HG03095 (cell line): ENCODE data around the gene GPRIN2.
"Not testable (repeated sequence)": the region's sequence is repeated elsewhere in the genome, so short reads cannot be mapped to it uniquely, and the experiment has no call there.

Source experiments
- ATAC-seq: cut with Tn5 transposase; IDR thresholded peaks from one replicate; pipeline ENCODE4 v1.9.1; 2021; ENCODE audit warnings: moderate library complexity; ENCODE audit not compliant: unreplicated experiment

Gene GPRIN2

DNA sequence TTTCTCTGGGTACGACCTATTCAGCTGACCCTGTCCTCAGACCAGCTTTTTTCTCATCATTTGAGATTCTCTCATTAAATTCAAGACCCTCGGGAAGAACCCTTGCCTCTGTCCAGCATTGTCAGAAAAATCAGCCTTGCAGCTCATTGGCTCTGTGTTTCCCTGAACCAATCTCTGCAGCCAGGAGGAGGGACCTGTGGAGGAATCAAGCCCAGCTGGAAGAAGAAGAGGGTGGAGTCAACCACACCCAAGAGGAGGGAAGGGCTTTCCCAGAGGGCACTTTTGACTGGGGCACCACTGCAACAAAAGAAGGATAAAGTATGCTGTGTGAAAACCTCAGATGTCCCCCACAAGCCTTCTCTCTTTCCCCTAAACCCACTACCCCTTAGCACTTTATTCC, 14.2 kb upstream of the GPRIN2 start:
- not testable (repeated sequence) for ATAC-seq

DNA sequence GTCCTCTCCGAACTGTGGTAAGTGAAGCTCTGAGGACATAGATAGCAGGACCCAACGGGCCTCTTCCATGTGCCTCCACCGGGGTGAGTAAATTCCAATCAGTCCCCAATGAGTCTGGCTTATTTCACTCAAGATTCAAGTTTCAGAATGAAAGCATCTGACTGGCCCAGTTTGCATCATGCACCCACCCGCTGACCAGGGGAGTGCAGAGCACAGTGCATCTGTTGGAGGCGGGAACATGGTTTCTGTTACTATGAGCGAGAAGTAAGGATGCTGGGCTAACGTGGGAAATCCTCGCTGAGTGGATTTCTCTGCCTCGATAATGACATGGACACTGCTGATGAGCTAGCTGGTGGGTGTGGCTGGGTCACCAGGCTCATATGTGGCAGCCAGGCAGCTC, 10.7 kb upstream of the GPRIN2 start:
- ATAC-seq: not testable (repeated sequence)

GRCh38 chr10:46565591-46566332, 9.3 kb upstream of the GPRIN2 start:
- peak; percentile 73 for ATAC-seq

DNA sequence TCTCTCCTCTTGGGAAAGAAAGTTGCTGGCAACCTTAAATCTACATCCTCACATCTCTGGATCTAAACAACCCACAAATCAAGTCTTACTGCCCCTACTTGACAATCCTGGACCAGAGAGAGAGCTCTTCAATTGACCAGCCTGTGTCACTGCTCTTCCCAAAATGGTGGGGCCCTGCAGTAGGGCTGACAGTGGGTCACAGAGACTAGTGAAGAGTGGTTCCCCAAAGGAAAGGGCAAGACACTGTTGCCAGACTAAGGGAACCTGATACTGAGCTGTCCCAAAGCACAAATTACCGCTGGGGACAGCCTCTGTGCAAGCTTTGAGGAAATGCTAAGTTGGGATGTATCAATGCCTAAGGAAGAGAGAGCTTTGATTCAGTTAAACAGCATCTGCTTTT, 4.5 kb upstream of the GPRIN2 start:
- no peak for ATAC-seq

- ATAC-seq: no peak
Observed at GRCh38 chr10:46560381-46560780, 3.9 kb upstream of the GPRIN2 start.

GRCh38 chr10:46559231-46559671, 2.8 kb upstream of the GPRIN2 start:
- no peak for ATAC-seq

GRCh38 chr10:46558392-46559185, 2.1 kb upstream of the GPRIN2 start:
- ATAC-seq: no peak

DNA sequence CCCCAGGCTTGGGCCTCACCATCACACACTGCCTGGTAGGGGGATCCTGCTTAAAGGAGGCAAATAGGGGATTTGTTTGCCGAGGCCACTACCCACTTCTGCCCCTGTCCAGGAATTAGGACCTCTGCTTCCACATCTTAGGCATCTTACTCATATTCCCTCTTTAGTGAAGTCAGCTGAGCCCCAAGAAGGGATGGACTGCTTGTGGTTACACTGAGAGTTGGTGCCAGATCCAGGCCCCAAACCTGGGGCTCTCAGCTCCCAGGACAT, 1.6 kb upstream of the GPRIN2 start:
- ATAC-seq: no peak

DNA sequence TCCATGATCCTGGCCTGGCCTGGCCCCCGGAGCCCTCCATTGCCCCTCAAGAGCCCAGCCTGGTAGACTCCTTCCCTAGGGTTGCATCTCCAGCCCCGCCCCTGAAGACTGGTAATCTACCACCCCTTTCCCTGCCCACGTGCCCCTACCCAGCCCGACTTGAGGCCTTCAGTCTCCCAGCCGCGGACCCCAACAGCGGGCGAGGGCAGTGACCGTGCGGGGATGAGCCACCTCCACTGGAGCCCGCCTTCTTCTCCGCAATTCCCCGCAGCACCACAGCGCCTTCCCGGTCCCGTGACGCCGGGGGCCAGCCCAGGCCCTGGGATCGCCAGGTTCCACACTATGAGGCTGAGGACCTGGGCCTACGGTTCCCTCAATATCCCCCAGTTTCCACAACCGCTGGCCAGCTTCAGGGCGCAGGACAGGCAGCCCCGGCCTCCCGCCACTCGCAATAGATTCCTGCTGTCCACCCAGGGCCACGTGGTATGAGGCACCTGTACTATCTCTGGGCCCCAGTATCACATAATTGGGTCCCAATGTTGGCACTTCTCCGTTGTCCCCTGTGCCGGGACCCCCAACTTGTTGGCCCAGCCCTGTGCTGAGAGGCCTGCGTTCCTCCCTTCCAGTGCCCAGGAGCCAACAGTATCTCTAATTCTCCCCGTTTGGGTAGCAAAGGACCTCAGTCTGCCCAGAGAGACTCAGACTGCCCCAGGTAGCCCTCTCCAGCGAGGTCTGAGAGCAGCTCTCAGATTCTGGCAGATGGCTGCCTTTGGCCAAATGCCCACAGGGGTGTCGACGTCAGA, 1.1 kb upstream of the GPRIN2 start:
- no peak for ATAC-seq

GRCh38 chr10:46555713-46556514, 544 bp downstream of the GPRIN2 start:
- ATAC-seq: no peak

GRCh38 chr10:46555366-46555712, 1.1 kb downstream of the GPRIN2 start:
- ATAC-seq: no peak

DNA sequence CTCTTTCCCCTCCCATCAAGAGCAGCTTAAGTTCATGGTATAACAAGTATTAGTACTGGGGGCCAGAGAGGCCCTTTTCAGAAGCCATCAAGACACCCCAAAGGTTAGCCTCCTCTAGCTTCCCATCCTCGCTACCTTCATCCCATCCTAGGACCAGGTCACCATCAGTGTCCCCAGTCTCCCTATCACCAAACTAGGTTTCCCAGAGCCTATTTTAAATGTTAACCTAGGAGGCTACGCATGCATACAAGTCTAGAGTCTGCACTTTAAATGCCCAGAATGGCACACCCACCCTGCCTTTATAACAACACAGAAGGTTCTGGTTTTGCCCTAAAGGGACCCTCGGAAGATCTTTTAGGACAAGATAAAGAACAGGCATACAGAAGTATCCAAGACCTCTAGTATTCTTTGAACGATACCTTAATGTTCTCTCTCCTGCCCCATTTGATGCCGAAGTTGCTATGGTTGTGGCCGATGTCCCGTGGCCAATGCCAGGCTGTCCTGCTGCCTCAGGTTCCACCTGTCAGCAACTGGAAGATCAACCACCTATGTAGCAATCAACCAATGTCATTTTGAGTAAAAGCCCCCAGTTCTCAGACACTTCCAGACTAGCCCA, 2.2 kb downstream of the GPRIN2 start:
- ATAC-seq: no peak

DNA sequence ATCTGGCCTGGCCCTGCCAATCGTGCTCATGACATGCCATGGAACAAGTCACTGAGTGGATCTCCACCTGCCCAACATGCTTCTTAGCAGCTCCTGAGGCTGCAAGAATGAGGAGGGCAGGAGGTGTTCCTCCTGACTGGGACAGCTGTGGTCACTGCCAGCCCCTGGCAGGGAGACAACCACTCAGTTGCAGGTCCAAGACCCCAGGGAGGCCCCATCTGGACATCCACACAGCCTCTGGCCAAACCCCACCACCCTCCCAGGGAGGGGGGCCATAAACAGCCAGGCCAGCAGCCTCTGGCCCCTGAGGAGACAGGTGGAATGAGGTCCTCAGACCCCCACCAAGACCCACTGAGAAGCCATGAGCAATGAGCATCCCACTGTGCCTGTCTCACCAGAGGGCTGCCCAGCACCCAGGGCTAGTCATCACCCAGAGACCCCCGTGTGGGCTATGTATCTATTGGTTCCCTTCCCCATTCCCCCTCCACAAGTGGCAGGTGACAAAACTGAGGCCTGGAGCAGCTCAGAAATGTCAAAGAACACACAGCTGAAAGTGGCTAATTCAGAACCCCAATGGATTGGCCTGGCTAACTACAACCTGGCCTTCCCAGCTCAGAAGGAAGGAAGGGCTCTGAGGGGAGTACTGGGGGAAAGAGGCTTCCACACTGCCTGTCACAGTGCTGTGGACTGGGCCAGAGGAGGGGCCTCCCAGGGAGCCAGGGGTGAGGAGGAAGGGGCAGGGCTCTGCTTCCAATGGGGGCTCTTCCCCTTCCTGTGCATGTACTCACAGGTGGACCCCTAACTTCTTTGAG, 3.0 kb downstream of the GPRIN2 start:
- no peak for ATAC-seq

DNA sequence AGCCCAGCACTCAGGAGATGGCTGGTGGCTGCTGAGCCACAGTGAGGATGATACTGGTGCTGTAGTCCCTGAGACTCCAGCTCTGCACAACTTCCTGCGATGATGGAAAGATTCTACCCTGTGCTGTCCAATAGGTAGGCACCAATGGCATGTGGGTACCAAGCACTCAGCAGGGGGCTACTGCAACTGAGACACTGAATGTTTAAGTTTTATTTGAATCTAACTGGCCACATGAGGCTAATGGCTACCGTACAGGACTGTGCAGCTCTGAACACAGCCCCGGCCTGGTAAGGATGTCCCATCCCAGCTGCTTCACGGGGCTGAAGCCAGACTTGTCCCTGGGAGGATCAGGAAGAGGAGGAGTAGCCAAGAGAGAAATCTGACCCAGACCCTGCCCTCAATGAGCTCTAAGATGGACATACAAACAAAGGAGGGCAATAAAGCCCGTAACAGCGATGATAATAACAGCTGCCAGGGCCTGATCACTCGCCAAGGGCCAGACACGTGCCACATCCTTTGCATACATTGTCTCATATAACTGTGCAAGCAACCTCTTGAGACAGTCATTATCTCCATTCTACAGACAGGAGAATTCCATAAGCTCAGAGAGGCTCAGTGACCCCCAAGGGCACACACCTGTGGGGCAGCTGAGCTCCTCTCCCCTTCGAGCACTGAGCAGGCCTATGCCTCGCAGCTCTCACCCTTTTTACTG, 3.8 kb downstream of the GPRIN2 start:
- ATAC-seq: no peak

- no peak for ATAC-seq
Observed at GRCh38 chr10:46551701-46552525, 4.5 kb downstream of the GPRIN2 start.

- no peak for ATAC-seq
Observed at GRCh38 chr10:46550795-46551700, 5.4 kb downstream of the GPRIN2 start.

DNA sequence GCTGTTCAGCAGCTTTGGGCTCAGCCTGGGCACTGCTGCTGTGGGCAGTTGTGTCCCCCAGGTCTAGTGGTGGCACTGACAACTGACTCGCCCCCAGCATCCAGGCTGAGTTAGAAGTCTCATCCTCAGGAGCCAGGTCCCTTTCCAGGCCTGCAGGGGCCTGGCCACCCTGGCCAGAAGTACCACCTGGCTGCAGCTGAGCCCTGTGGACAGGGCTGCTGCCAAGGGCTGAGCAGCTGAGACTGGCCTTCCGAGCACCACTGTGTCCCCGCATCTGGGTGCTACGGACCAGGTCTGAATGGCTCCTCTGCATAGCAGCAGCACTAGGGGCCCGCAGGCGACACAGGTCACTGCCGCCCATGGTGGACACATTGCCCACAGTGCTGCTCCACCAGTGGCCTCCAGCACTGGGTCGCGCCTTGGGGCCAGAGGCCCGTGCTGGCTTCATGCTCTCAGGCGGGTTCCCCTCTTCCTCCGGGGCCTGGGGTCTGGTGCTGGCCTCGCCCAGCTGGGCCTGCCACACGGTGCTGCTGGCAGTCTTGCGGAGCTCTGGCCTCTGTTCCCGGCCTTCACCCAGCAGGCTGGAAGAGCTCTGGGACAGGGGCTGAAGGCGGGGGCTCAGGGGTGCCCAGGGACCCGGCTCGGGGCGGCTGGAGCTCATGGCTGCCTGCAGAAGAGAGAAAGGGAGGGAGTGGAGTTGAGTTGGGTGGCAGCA, 6.2 kb downstream of the GPRIN2 start:
- no peak for ATAC-seq
